GM21529 (cell line): ENCODE results near the gene KCNG2.

Experiments
- ATAC-seq: cut with Tn5 transposase; IDR thresholded peaks from one replicate; pipeline ENCODE4 v1.9.1; 2021; ENCODE audit not compliant: unreplicated experiment

Gene KCNG2

GRCh38 chr18:79919089-79919488 lies 121.4 kb downstream of the KCNG2 start:
- no peak for ATAC-seq

GRCh38 chr18:79921984-79922965 lies 124.5 kb downstream of the KCNG2 start:
- ATAC-seq: no peak

DNA sequence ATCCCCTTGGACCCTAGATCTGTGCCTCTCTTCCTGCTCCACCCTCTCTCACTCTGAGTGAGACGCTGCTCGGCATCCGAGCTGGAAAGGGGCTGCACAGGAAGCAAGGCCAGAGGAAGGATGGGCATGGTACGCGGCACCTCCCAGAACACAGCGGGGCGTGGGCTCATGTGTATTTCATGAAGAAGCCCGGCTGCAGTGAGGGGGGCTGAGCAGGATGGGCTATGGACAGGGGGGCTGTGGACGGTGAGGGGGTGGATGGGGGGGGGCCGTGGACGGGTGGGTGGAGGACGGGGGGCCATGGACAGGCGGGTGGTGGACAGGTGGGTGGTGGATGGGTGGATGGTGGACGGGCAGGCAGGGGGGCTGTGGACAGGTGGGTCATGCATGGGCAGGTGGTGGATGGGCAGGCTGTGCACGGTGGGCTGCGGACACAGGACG lies 125.3 kb downstream of the KCNG2 start:
- ATAC-seq: no peak

- no peak for ATAC-seq
Measured at GRCh38 chr18:79923896-79924585, 126.3 kb downstream of the KCNG2 start.

DNA sequence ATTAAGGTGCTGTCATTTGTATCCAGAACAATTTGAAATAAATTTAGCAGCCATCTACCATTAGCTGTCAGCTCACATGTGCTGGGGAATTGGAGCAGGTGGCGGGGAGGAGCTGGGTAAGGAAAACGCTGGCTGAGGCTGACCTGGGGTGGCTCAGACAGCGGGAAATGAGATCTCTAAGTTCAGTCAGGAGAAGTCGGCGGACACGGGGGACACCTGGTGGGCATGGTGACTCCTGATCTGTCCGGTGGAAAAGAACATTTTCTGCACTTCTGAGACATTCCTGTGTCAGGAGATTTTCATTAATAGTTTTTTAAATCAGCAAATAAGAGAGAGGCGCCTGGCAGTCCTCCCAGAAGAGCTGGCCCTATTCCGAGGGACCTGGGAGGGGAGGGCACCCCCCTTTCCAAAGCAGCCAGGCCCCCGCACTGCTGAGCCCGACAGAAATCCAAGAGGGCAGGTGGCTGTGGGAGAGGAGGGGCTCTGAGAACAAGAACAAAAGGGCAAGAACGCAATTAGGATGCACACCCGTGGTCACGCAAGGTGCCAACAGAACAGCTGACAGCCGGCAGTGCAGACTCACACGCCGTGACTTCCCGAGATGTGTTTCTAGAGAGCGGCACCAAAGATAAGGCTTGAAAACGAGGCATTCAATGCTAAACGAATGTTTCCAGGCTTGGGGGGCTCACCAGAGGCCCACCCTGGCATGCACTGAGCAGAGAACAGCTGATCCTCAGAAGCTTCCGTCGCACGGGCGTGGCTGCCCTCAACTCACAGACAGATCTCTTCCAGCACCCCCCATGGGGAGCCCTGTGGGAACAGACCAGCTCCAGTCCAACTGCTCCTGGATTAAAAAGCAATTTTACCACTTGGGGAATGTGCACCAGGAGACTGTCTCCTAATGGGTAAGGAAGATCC lies 127.3 kb downstream of the KCNG2 start:
- ATAC-seq: no peak

DNA sequence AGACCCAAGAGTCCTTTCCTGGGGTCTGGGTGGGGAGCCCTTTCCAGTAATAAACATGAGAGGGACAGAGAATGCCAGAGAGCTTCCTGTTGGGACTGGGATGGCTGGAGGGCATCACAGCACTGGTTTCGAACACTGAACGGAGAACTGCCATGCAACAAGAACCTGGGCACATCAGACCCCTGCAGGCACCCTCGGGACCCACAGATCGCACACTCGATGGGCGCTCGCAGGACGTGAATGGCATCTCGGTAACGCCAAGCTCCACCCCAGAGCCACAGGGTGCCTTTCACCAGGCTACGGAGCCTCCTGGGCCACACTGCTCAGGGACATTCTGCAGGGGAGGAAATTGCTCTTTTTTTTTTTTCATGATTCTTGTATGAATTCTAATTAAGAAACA lies 128.6 kb downstream of the KCNG2 start:
- no peak for ATAC-seq

GRCh38 chr18:79926715-79927606 lies 129.2 kb downstream of the KCNG2 start:
- no peak for ATAC-seq

DNA sequence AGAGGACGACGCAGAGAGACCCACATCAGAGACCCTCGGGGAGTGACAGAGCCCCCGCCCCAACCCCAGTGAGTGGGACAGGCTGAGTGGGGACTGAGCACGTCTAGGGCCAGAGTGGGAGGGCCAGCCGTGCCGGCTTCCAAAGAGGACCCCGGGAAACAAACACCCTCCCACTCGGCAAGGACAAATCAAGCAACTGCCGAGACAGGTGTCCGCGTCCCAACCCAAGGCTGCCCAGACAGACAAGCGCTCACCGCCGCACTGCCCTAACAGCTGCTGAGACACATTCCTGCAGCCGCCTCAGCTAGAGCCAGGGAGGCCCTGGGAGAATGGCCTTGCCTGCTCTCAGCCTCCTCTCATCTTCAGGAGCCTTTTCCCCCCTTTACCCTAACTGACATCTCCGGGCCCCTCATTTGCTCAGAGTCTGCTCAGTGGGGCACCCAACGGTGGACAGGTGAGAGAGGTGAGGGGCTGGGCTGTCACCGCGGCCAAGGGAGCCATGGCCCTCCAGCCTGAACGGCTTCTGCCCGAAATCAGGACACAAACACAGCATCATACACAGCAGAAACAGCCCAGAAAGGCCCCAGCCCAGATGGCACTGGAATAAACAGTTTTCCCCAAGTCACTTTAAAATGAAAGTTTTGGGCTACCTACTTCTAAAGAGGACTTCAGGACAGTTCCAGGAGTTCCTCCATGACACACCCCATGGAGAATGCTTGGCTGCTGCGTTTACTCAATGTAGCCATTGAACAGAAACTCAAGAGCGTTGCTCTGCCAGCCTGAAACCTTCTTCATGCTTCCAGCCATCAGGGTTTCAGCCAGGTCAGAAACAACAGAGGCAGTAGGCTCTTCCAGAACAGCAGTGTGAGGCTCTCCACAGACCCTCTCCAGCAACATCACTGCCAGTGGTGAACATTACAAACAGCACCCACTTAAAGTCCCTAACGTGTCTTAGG lies 130.1 kb downstream of the KCNG2 start:
- no peak for ATAC-seq

GRCh38 chr18:79928563-79928960 lies 130.8 kb downstream of the KCNG2 start:
- ATAC-seq: no peak

GRCh38 chr18:79930020-79930642 lies 132.4 kb downstream of the KCNG2 start:
- no peak for ATAC-seq

DNA sequence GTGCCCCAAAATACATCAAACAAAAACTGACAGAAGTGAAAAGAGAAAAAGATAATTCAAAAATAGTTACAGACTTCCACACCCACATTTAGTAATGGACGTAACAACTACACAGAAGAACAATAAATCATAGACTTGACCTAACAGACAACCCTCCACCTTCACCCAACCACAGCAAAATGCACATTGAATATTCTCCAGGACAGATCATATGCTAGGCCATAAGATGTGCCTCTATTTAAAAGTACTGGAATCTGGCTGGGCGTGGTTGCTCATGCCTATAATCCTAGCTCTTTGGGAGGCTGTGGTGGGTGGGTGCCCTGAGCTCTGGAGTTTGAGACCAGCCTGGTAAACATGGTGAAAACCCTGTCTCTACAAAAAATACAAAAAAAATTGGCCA lies 133.7 kb downstream of the KCNG2 start:
- no peak for ATAC-seq

DNA sequence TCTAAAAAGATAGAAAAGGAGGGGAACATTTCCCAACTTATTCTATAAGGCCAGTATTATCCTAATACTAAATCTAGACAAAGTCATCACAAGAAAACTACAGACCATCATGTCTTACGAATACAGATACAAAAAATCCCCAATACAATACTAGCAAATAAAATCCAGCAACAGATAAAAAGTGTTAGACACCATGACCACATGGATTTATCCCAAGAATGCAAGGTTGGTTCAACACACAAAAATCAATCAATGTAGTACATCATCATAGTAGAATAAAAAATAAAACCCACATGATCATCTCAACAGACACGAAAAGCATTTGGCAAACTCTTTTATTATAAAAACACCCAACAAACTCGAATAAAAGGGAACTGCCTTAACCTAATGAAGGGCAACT lies 135.2 kb downstream of the KCNG2 start:
- ATAC-seq: no peak

DNA sequence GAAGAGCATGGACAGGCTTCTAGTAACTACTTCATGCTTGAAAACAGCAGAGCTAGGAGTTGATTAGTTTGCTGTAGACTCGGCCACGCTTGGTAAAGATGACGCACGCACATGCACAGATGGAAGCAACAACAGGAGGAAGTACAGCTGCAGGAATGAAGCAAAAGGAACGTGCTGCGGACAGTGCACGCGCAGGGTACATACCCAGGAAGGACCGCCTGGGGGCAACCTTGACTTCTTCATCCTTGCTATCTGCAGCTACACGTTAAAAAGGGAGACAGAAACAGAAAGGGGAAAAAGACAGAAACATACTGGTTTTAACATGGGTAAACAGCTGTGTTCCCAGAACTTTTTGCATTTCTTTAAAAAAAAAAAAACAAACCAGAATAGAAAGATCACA lies 136.0 kb downstream of the KCNG2 start:
- no peak for ATAC-seq

DNA sequence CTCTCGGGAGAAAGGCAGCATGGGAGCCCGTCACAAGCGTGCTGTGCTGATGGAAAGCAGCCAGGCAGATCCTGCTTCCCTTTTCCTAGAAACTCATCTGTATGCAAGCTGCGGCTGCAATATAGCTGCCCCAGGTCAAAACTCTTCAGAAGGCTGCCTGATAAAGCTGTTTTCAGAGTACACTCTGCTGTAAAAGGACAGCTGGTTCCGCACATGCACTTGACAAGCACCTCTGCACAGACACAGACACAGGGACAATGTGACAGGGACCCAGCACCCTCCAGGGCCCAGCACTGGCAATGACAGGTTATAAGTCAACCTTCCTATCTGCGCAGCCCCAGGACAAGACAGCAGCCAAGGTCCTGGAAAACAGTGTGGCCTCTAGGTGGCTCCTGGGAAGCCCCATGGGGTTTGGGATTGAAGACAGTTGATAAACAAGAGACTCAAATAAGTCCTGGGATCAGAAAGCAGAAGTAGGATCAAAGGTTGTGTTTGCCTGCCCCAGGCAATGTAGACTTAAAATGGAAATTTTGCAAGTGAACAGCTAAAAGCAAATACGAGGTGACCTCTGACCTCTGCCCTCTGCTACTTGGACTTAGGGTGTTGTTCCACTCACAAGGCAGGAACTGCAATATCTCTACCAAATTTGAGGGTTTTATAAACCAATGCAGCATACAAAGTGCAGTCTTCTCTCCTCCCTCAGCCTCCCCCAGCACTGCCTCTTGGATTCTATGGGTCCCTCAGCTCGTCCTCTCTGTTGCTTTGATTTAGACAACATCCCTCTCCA lies 136.8 kb downstream of the KCNG2 start:
- no peak for ATAC-seq

GRCh38 chr18:79935098-79935480 lies 137.4 kb downstream of the KCNG2 start:
- ATAC-seq: no peak

DNA sequence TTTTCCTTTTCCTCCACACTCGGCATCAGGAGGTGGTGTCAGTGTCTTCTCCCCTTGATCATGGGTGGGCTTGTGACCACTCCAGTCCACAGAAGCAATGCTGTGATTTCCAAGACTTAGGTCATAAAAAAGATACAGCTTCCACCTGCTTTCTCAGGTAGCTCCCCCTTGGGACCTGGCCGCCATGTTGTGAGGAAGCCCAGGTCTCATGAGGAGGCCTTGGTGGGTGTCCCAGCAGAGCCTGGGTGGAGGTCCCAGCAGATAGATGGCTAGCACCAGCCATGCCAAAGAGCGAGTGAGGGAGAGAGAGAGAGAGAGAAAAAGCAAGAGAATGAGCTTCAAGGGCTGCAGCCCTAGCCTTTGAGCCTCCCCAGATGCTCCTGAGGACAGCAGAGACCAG lies 137.8 kb downstream of the KCNG2 start:
- no peak for ATAC-seq

- ATAC-seq: no peak
Measured at GRCh38 chr18:79935925-79936324, 138.2 kb downstream of the KCNG2 start.

GRCh38 chr18:79936641-79937040 lies 138.9 kb downstream of the KCNG2 start:
- ATAC-seq: no peak
